ENCODE results near the gene PCNT.
"Not testable (repeated sequence)": the region's sequence is repeated elsewhere in the genome, so short reads cannot be mapped to it uniquely, and the experiment has no call there.

PCNT gene

GRCh38 chr21:46384556-46384955 is 60.6 kb downstream of the PCNT start:
- no peak for DNase-seq

- DNase-seq, result no peak
These were observed 62.1 kb downstream of the PCNT start for GRCh38 chr21:46385846-46386733.

- no peak for DNase-seq
These were observed 62.8 kb downstream of the PCNT start for GRCh38 chr21:46386734-46387088.

- no peak for DNase-seq
These were observed 64.4 kb downstream of the PCNT start for GRCh38 chr21:46388206-46388880.

GRCh38 chr21:46388896-46389295 is 64.9 kb downstream of the PCNT start:
- DNase-seq, result no peak

- no peak for DNase-seq
These were observed 66.9 kb downstream of the PCNT start for GRCh38 chr21:46390603-46391545.

GRCh38 chr21:46391773-46392172 is 67.8 kb downstream of the PCNT start:
- DNase-seq, result no peak

GRCh38 chr21:46392921-46393320 is 69.0 kb downstream of the PCNT start:
- no peak for DNase-seq

- DNase-seq, result no peak
These were observed 69.5 kb downstream of the PCNT start for GRCh38 chr21:46393451-46393940.

- DNase-seq, result no peak
These were observed 70.1 kb downstream of the PCNT start for GRCh38 chr21:46393941-46394594.

GRCh38 chr21:46394595-46395104 is 70.7 kb downstream of the PCNT start:
- no peak for DNase-seq

GRCh38 chr21:46397211-46397905 is 73.4 kb downstream of the PCNT start:
- no peak for DNase-seq

GRCh38 chr21:46397993-46398392 is 74.0 kb downstream of the PCNT start:
- DNase-seq, result no peak

- no peak for DNase-seq
These were observed 75.2 kb downstream of the PCNT start for GRCh38 chr21:46399129-46399528.

GRCh38 chr21:46399686-46400085 is 75.7 kb downstream of the PCNT start:
- no peak for DNase-seq

GRCh38 chr21:46401186-46401910 is 77.4 kb downstream of the PCNT start:
- DNase-seq, result no peak

GRCh38 chr21:46402421-46402820 is 78.5 kb downstream of the PCNT start:
- no peak for DNase-seq

GRCh38 chr21:46403234-46403811 is 79.4 kb downstream of the PCNT start:
- not testable (repeated sequence) for DNase-seq

GRCh38 chr21:46404306-46404705 is 80.3 kb downstream of the PCNT start:
- no peak for DNase-seq

- DNase-seq, result no peak
These were observed 82.0 kb downstream of the PCNT start for GRCh38 chr21:46406001-46406400.

All from stimulated activated CD4-positive, alpha-beta T cell treated with anti-CD3 and anti-CD28 coated beads, Interleukin-4, amount 100 ng/mL, for 1 hour (primary cell).